Neutrophil (primary cell): Measurements from ENCODE around the gene CITED2.

Experiments used
- H3K27ac ChIP-seq: fragments of 200-600 bp; sonication (generic); 2 replicates; pipeline ENCODE4 v1.5.1; 2016; ENCODE audit warnings: mild to moderate bottlenecking, moderate library complexity
- H3K27me3 ChIP-seq: fragments of 200-600 bp; sonication (generic); 2 replicates; pipeline ENCODE4 v1.6.0; 2016; ENCODE audit warnings: mild to moderate bottlenecking
- H3K36me3 ChIP-seq: fragments of 200-600 bp; sonication (generic); 2 replicates; pipeline ENCODE4 v1.5.1; 2017
- H3K4me1 ChIP-seq, 2 experiments: fragments of 200-600 bp in 1 of 2; sonication (generic) in 1 of 2; 1 replicate in 1 of 2; 2 replicates in 1 of 2; pipeline versions ENCODE4 v1.5.1 to v1.6.1; 2013 to 2016; ENCODE audit warnings: low read depth in 1 of 2, low read length in 1 of 2, mild to moderate bottlenecking in 1 of 2, moderate library complexity in 1 of 2; ENCODE audit not compliant: control insufficient read depth in 1 of 2, insufficient read depth in 1 of 2
- H3K4me3 ChIP-seq, 2 experiments: fragments of 200-600 bp in 1 of 2; sonication (generic) in 1 of 2; 1 replicate in 1 of 2; 2 replicates in 1 of 2; pipeline ENCODE4 v1.5.1; 2013 to 2016; ENCODE audit warnings: low read depth in 1 of 2, low read length in 1 of 2, mild to moderate bottlenecking in 1 of 2, moderate library complexity in 1 of 2
- H3K9me3 ChIP-seq: fragments of 200-600 bp; sonication (generic); 2 replicates; pipeline ENCODE4 v1.5.1; 2016
- TF ChIP-seq, protein P1 (sequence below): fragments of 200-600 bp; sonication (generic); IDR thresholded peaks from 2 replicates; pipeline ENCODE4 v1.5.1; 2016; ENCODE audit warnings: antibody characterized with exemption

Gene CITED2

DNA sequence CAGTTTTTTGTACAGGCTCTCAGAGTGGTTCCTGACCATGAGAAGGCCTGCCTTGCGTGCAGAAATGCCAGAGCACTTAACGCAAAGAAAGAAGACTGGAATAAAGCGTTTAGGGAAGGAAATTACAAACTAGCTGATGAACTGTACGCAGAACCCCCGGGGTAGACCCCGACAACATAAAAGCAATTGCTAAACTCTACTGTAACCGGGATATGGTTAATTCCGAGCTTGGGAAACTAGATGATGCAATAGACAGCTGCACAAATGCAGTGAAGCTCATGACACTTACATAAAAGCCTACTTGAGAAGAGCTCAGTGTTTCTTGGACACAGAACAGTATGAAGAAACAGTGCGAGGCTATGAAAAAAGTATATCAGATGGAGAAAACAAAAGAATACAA, 35.7 kb downstream of the CITED2 start:
- Histone ChIP-seq H3K9me3 (no peaks in the 10 kb centered on the region), H3K36me3 (no peaks in the 10 kb centered on the region), H3K4me3 (peak overlapping the region; percentile 23 to 25), H3K4me1 (peaks cover 68% of the 10 kb centered on the region in 2 experiments), H3K27ac (peak overlapping the region; percentile 76), H3K27me3 (no peaks in the 10 kb centered on the region)
- TF ChIP-seq, protein P1, sequence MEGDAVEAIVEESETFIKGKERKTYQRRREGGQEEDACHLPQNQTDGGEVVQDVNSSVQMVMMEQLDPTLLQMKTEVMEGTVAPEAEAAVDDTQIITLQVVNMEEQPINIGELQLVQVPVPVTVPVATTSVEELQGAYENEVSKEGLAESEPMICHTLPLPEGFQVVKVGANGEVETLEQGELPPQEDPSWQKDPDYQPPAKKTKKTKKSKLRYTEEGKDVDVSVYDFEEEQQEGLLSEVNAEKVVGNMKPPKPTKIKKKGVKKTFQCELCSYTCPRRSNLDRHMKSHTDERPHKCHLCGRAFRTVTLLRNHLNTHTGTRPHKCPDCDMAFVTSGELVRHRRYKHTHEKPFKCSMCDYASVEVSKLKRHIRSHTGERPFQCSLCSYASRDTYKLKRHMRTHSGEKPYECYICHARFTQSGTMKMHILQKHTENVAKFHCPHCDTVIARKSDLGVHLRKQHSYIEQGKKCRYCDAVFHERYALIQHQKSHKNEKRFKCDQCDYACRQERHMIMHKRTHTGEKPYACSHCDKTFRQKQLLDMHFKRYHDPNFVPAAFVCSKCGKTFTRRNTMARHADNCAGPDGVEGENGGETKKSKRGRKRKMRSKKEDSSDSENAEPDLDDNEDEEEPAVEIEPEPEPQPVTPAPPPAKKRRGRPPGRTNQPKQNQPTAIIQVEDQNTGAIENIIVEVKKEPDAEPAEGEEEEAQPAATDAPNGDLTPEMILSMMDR: no peak

- no peaks in the 10 kb centered on the region for H3K9me3 ChIP-seq
- H3K4me1 ChIP-seq: peaks cover 58 to 59% of the 10 kb centered on the region in 2 experiments
- peak overlapping the region; percentile 76 for H3K27ac ChIP-seq
- H3K4me3 ChIP-seq: peak overlapping the region; percentile 23 to 25
- H3K36me3 ChIP-seq: no peaks in the 10 kb centered on the region
- no peaks in the 10 kb centered on the region for H3K27me3 ChIP-seq
- TF ChIP-seq, protein P1: no peak
Measured at GRCh38 chr6:139337830-139338229, 36.6 kb downstream of the CITED2 start.

GRCh38 chr6:139337001-139337400, 37.4 kb downstream of the CITED2 start:
- H3K4me1 ChIP-seq: peaks cover 57% of the 10 kb centered on the region in 2 experiments
- H3K4me3 ChIP-seq: no peak overlapping the region
- no peaks in the 10 kb centered on the region for H3K27me3 ChIP-seq
- TF ChIP-seq, protein P1: no peak
- no peaks in the 10 kb centered on the region for H3K36me3 ChIP-seq
- H3K9me3 ChIP-seq: no peaks in the 10 kb centered on the region
- peak overlapping the region; percentile 76 for H3K27ac ChIP-seq

DNA sequence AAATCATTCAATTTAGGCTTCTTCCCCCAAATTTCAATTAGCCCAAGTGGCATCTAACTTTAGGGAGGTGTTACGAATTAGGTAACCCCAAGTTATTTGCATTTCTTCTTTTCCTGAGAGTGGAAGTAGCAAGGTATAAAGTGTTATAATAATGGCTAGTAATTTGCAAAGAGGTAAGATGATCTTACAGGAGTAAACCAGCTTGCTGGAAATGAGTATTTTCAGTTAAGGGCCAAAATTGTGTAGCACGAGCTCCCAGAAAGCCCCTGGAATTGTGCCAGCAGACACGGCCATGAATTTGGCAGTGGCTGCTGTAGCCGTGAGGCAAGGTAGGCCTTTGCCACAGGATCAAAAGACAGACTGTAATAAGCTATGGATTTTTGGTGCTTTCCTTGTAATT, 38.0 kb downstream of the CITED2 start:
- Histone ChIP-seq H3K27me3 (no peaks in the 10 kb centered on the region), H3K4me3 (no peak overlapping the region), H3K9me3 (no peaks in the 10 kb centered on the region), H3K27ac (peak overlapping the region; percentile 76), H3K36me3 (no peaks in the 10 kb centered on the region), H3K4me1 (peaks cover 57% of the 10 kb centered on the region in 2 experiments)
- TF ChIP-seq, protein P1: no peak

DNA sequence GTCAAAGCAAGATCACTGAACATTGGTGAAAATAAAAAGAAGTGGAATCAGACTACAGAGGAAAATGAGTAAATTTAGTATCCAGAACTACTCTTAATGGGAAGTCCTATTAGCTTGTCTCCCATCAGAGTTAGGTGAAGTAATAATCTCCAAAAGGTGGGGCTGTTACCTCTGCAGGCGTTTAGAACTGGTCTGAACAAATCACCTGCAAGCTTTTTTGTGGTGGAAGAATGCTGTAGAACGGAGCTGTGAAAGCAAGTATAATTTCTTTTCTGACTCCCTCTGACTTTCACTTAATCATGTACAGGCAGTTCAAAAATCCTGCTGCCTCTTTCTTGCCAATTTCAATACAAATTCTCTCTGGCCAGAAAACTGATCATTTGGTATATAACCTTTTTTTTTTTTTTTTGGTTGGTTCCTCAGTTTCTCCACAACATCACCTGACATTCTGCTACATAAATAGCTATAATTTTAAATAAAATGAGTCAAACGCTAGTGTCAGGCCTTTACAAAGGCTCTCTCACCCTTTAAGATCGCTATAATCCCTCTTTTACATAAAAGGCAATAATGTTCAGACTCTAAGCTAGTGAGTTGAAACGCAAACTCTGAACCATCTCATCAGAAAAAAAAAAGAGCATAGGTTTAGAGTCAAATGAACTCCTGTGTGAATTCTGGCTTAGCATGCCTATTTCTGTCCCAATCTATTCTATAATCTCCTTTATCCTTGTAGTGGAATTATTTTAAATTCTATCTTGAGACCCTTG, 38.8 kb downstream of the CITED2 start:
- Histone ChIP-seq H3K4me1 (peaks cover 57% of the 10 kb centered on the region in 2 experiments), H3K4me3 (no peak overlapping the region), H3K27ac (peak overlapping the region; percentile 77), H3K27me3 (no peaks in the 10 kb centered on the region), H3K9me3 (no peaks in the 10 kb centered on the region), H3K36me3 (no peaks in the 10 kb centered on the region)
- TF ChIP-seq, protein P1: no peak
